Fibroblast of the conjunctiva (primary cell): Measurements from ENCODE around the gene EXOSC9.
A peak's percentile ranks its signal among the peaks of the same experiment; 100 is the strongest.

Source experiments
- DNase-seq: peaks from one replicate; pipeline ENCODE4 v3.0.0-alpha.2; 2010; ENCODE audit warnings: low read depth

EXOSC9 gene

DNA sequence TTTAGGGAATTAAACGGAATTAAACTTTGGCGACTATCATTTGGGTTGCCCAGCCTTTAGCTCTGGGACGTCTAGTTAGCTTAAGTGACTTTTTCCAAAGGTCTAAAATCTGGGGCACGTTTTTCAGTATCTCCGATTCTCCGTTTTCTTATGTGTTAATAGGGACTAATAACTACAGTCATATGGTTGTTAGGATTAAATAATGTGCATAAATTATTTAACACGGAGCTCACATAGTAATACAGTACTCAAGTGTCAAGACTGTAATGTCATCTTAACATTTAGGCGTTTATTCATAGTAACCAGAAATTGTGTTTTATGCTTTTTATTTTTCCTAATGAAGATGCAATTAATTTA, 23.0 kb downstream of the EXOSC9 start:
- no peak for DNase-seq

DNA sequence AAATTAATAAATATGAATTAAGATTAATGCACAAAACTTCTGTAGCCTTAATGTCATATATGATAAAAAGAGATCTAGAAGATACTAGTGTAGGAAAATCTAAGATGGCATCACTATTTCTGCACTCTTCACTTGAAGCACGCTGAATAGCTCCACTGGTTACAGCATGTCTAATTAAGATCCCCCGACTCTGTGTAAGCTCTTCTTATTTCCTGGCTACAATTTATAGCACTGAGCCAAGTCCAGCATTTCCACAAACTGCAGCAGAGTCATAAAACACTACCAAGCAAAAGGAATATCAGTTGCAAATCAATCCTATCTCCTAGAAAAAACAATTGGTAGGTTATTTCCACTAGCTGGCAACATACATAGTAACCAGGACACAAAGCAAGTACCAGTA, 23.8 kb downstream of the EXOSC9 start:
- no peak for DNase-seq

DNA sequence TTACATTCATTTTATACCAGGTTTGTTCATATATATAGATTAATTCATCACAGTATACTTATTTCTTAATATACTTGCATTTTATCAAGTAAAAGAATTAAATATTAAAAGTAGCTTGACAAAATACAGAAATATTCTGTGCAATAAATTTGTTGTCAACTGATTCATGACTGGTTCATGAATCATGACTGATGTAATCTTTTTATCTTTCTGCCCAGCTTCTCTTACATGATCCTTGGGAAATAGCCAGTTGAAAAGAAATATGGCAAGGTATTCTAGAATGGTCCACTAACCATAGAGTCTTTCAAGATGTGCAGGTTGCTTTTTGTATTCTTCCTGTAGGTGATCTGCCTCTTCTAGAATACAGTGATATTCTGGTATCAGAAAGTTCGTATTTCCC, 26.7 kb downstream of the EXOSC9 start:
- peak; percentile 12 for DNase-seq

- no peak for DNase-seq
These were observed 28.4 kb downstream of the EXOSC9 start for GRCh38 chr4:121829511-121829910.

- DNase-seq: no peak
These were observed 37.0 kb downstream of the EXOSC9 start for GRCh38 chr4:121838136-121838535.

- no peak for DNase-seq
These were observed 41.7 kb downstream of the EXOSC9 start for GRCh38 chr4:121842862-121843261.

DNA sequence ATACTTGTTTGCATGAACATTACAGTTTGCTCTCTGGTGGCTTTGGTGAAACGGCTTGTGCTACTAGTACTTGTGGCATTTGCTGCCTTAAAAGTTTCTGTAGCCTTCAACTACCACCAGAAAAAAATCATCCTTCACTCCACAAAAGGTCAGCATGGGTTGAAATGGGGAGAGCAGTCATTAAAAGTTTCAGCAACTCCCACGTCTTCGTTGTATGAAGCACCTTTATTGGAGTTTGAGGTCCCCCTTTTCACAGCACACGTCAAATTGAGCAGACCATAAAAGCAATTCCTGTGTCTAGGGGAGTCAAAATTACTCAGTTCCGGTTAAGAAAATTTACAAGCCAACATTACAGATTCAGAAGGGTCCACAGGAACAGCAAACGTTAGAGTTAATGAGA, 45.5 kb downstream of the EXOSC9 start:
- DNase-seq: no peak

- DNase-seq: no peak
These were observed 50.2 kb downstream of the EXOSC9 start for GRCh38 chr4:121851354-121851753.

DNA sequence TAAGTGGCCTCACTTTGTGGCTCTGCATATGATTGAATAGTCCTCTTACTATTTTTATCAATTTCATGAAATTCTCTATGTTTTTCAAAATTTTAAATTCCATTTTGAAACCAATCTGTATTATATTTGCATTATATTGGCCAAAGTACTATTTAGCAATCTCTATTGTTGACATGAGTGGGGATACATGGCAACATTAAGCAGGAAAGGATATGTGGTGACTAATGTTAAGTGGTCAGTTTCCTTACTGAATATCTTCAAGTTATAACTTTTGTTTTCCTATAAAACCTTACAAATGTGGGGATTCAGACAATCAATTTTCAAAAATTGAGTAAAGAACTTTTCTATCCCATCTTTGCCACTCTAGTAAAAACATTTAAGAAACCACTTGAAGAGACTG, 59.0 kb downstream of the EXOSC9 start:
- DNase-seq: no peak

DNA sequence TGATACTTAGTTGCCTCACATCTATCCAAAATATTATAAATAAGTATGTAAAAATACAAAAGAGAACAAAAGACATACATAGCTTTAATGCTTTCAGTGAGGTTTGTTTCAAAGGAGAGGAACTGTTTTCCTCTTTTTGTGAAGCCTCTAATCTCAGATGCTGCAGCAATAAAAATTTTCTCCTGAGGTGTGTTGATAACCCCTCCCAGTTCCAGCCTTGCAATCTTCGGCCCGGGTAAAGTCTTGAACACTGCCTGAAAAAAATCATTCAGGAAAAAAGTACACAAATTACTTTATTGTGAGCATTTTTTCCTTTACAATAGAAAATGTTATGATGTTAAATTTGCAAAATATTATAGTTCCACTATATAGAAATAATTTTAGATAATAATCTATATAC, 60.3 kb downstream of the EXOSC9 start:
- no peak for DNase-seq

DNA sequence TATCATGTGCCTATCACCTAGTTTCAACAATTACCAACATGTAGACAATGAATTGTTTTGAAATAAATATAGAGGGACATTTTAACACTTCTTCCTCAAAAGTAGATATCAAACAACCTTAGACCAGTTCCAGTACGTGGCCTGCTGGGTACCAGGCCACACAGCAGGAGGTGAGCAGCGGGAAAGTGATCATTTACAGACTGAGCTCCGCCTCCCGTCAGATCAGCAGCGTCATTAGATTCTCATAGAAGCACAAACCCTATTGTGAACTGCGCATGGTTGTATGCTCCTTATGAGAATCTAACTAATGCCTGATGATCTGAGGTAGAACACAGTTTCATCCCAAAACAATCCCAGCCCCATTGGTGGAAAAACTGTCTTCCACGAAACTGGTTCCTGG, 62.7 kb downstream of the EXOSC9 start:
- no peak for DNase-seq
